Measurements from ENCODE around the gene TCIRG1.
A peak's percentile ranks its signal among the peaks of the same experiment; 100 is the strongest.

The TCIRG1 gene

GRCh38 chr11:68025047-68025446 lies 13.8 kb upstream of the TCIRG1 start:
- Mint-ChIP-seq H3K4me3 (no peak overlapping the region), H3K9me3 (no peaks in the 10 kb centered on the region), H3K27me3 (no peaks in the 10 kb centered on the region), H3K36me3 (peaks cover 5% of the 10 kb centered on the region), H3K27ac (no peak overlapping the region), H3K4me1 (peaks cover 12% of the 10 kb centered on the region)

- Mint-ChIP-seq H3K9me3 (no peaks in the 10 kb centered on the region), H3K4me3 (no peak overlapping the region), H3K4me1 (peaks cover 18% of the 10 kb centered on the region), H3K27ac (no peak overlapping the region), H3K27me3 (no peaks in the 10 kb centered on the region), H3K36me3 (peaks cover 5% of the 10 kb centered on the region)
These were observed 12.3 kb upstream of the TCIRG1 start for GRCh38 chr11:68026391-68027105.

GRCh38 chr11:68027667-68028066 lies 11.2 kb upstream of the TCIRG1 start:
- no peaks in the 10 kb centered on the region for H3K27me3 Mint-ChIP-seq
- H3K4me1 Mint-ChIP-seq: peaks cover 23% of the 10 kb centered on the region
- H3K9me3 Mint-ChIP-seq: no peaks in the 10 kb centered on the region
- no peak overlapping the region for H3K4me3 Mint-ChIP-seq
- H3K36me3 Mint-ChIP-seq: peaks cover 6% of the 10 kb centered on the region
- no peak overlapping the region for H3K27ac Mint-ChIP-seq

GRCh38 chr11:68028802-68029545 lies 9.9 kb upstream of the TCIRG1 start:
- Mint-ChIP-seq H3K9me3 (no peaks in the 10 kb centered on the region), H3K27me3 (no peaks in the 10 kb centered on the region), H3K4me1 (peaks cover 23% of the 10 kb centered on the region), H3K27ac (no peak overlapping the region), H3K4me3 (peak overlapping the region; percentile 99), H3K36me3 (peaks cover 6% of the 10 kb centered on the region)

- Mint-ChIP-seq H3K36me3 (peaks cover 3% of the 10 kb centered on the region), H3K4me1 (peaks cover 23% of the 10 kb centered on the region), H3K27me3 (no peaks in the 10 kb centered on the region), H3K4me3 (peak within 1 kb of the TSS; percentile 99), H3K27ac (peak within 1 kb of the TSS; percentile 95), H3K9me3 (no peaks in the 10 kb centered on the region)
These were observed 8.3 kb upstream of the TCIRG1 start, which contains the start of gene NDUFS8 for GRCh38 chr11:68030318-68031143. NDUFS8 (plus strand) TSS chr11:68030681; CDS start chr11:68032152, 1,471 bp downstream.

- Mint-ChIP-seq H3K4me1 (peaks cover 23% of the 10 kb centered on the region), H3K9me3 (no peaks in the 10 kb centered on the region), H3K27ac (peak overlapping the region; percentile 95), H3K4me3 (peak overlapping the region; percentile 99), H3K36me3 (peaks cover 1% of the 10 kb centered on the region), H3K27me3 (no peaks in the 10 kb centered on the region)
These were observed 7.7 kb upstream of the TCIRG1 start for GRCh38 chr11:68031144-68031464.

- H3K9me3 Mint-ChIP-seq: no peaks in the 10 kb centered on the region
- peak overlapping the region; percentile 99 for H3K4me3 Mint-ChIP-seq
- H3K4me1 Mint-ChIP-seq: peaks cover 27% of the 10 kb centered on the region
- no peaks in the 10 kb centered on the region for H3K27me3 Mint-ChIP-seq
- peaks cover 1% of the 10 kb centered on the region for H3K36me3 Mint-ChIP-seq
- no peak overlapping the region for H3K27ac Mint-ChIP-seq
These were observed 6.8 kb upstream of the TCIRG1 start for GRCh38 chr11:68032003-68032402.

- H3K4me1 Mint-ChIP-seq: peaks cover 35% of the 10 kb centered on the region
- no peaks in the 10 kb centered on the region for H3K9me3 Mint-ChIP-seq
- H3K27ac Mint-ChIP-seq: peak overlapping the region; percentile 46
- no peak overlapping the region for H3K4me3 Mint-ChIP-seq
- no peaks in the 10 kb centered on the region for H3K27me3 Mint-ChIP-seq
- H3K36me3 Mint-ChIP-seq: peaks cover 1% of the 10 kb centered on the region
These were observed 5.7 kb upstream of the TCIRG1 start for GRCh38 chr11:68032997-68033707.

GRCh38 chr11:68033708-68034045 lies 5.1 kb upstream of the TCIRG1 start:
- H3K4me3 Mint-ChIP-seq: no peak overlapping the region
- H3K27ac Mint-ChIP-seq: peak overlapping the region; percentile 46
- H3K4me1 Mint-ChIP-seq: peaks cover 35% of the 10 kb centered on the region
- no peaks in the 10 kb centered on the region for H3K9me3 Mint-ChIP-seq
- H3K27me3 Mint-ChIP-seq: no peaks in the 10 kb centered on the region
- H3K36me3 Mint-ChIP-seq: peaks cover 1% of the 10 kb centered on the region

- no peaks in the 10 kb centered on the region for H3K9me3 Mint-ChIP-seq
- no peak overlapping the region for H3K4me3 Mint-ChIP-seq
- peaks cover 1% of the 10 kb centered on the region for H3K36me3 Mint-ChIP-seq
- H3K27ac Mint-ChIP-seq: no peak overlapping the region
- no peaks in the 10 kb centered on the region for H3K27me3 Mint-ChIP-seq
- H3K4me1 Mint-ChIP-seq: peaks cover 19% of the 10 kb centered on the region
These were observed 3.5 kb upstream of the TCIRG1 start for GRCh38 chr11:68035266-68035876.

- Mint-ChIP-seq H3K27ac (no peak overlapping the region), H3K4me1 (peaks cover 18% of the 10 kb centered on the region), H3K27me3 (no peaks in the 10 kb centered on the region), H3K9me3 (no peaks in the 10 kb centered on the region), H3K36me3 (peaks cover 1% of the 10 kb centered on the region), H3K4me3 (no peak overlapping the region)
These were observed 2.6 kb upstream of the TCIRG1 start for GRCh38 chr11:68036141-68036716.

- Mint-ChIP-seq H3K4me1 (peaks cover 17% of the 10 kb centered on the region), H3K36me3 (no peaks in the 10 kb centered on the region), H3K4me3 (no peak overlapping the region), H3K27me3 (no peaks in the 10 kb centered on the region), H3K9me3 (no peaks in the 10 kb centered on the region), H3K27ac (peak overlapping the region; percentile 86)
These were observed 2.0 kb upstream of the TCIRG1 start for GRCh38 chr11:68036717-68037239.

GRCh38 chr11:68037411-68038225 lies 1.2 kb upstream of the TCIRG1 start:
- Mint-ChIP-seq H3K4me3 (peak overlapping the region; percentile 59), H3K36me3 (no peaks in the 10 kb centered on the region), H3K9me3 (no peaks in the 10 kb centered on the region), H3K27me3 (no peaks in the 10 kb centered on the region), H3K27ac (peak overlapping the region; percentile 86), H3K4me1 (peaks cover 15% of the 10 kb centered on the region)

GRCh38 chr11:68038226-68038717 lies 553 bp upstream of the TCIRG1 start:
- H3K36me3 Mint-ChIP-seq: no peaks in the 10 kb centered on the region
- no peak overlapping the region for H3K27ac Mint-ChIP-seq
- H3K4me3 Mint-ChIP-seq: peak overlapping the region; percentile 89
- H3K9me3 Mint-ChIP-seq: no peaks in the 10 kb centered on the region
- H3K27me3 Mint-ChIP-seq: no peaks in the 10 kb centered on the region
- peaks cover 15% of the 10 kb centered on the region for H3K4me1 Mint-ChIP-seq

Measured in activated naive CD4-positive, alpha-beta T cell treated with anti-CD3 and anti-CD28 coated beads, Interleukin-2, amount 50 U/mL, for 24 hours (primary cell).